Renal cortex interstitium (tissue), 11 donors: Measurements from ENCODE around the gene ATP5F1C. TPM values are rescaled to one million over a fixed set of nuclear protein-coding genes. Genes with fewer than 3 reads are reported as not detected.
"Not testable (repeated sequence)": the region's sequence is repeated elsewhere in the genome, so short reads cannot be mapped to it uniquely, and the experiment has no call there.

Source experiments
- DNase-seq, 11 donors: peaks; one replicate each; pipeline ENCODE4 v3.0.0-alpha.2; 2013; ENCODE audit warnings: low read depth in 9 of 11, low spot score in 4 of 11; ENCODE audit errors: extremely low read depth in 1 of 11
- polyA plus RNA-seq, 3 donors: library from polyadenylated mRNA; unstranded; fragments of 120-200 nt; gene quantifications; one replicate each; pipeline ENCODE4 v1.2.1, GENCODE V29; 2013; ENCODE audit not compliant: insufficient read length in 3 of 3

The ATP5F1C gene
- polyA plus RNA-seq, 3 donors: 400 to 418 (median 402) TPM

- no peak for DNase-seq
Measured at GRCh38 chr10:7768417-7768816, 19.6 kb upstream of the ATP5F1C start.

GRCh38 chr10:7773845-7774801 is 13.9 kb upstream of the ATP5F1C start:
- no peak for DNase-seq

GRCh38 chr10:7776777-7777176 is 11.2 kb upstream of the ATP5F1C start:
- no peak for DNase-seq

GRCh38 chr10:7782194-7782593 is 5.8 kb upstream of the ATP5F1C start:
- not testable (repeated sequence) for DNase-seq

GRCh38 chr10:7786430-7786829 is 1.5 kb upstream of the ATP5F1C start:
- no peak for DNase-seq

DNA sequence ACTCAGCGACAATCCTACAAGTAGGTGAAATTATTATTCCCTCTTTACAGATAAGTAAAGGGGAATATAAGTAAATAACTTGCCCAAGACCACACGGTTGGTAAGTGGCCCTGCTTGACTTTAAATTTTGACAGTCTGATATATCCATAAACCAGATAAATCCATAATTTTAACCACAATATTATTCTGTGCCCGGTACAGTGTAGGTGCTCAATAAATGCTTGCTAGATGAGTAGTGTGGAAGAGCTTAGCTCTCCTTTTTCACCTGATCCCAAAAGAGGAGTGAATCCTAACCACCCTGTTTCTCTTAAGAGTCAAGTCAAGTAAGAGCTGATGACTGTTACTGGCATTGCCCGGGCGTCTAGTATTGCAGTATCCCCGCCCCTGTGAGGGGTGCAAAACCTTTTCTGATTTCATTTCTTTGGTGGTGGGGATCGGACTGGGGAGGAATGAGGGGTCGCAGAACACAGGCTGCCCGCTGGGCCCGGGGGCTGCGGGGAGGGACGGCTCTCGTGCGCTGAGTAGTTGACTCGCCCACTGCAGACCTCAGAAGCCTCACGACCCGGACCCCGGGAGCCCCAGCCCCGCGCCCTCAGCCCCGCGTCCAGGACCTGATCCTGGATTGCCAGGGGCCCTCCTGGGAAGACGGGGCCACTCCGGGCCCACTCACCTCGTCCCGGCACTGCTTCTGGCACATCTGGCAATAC is 674 bp upstream of the ATP5F1C start:
- peak in 1 of 11 donors; percentile 1 for DNase-seq

DNA sequence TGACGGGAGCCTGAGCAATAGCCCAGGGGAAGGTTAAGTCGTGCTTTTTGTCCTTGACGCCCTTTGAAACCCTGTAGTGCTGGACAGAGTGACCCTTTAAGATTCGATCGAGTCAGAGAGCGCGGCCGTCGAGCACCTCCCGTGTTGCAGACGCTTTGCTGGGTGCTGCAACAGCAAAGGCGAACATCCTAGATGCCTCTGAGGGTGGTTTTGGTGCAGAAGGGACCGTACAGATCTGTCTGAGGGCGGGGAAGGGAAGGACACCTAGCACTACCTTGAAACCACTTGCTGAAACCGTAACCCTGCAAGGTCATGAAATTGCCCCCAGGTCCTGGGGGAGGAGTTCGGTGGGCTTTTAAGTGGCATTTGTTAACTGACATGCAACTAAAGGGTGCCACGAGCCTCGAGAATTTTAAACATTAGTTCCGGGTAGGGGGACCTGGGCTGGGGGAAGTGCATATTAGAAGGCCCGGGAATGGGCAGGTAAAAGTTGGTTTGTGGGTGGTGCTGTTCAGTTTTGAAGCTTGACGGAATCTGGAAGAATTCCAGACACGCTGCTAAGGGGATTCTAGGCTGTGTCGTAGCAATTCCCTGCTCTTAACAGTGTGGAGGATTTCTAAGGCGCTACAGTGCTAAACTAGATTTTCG is 786 bp downstream of the ATP5F1C start:
- DNase-seq: peak in 10 of 11 donors; percentile 7 to 65 (median 30)

DNA sequence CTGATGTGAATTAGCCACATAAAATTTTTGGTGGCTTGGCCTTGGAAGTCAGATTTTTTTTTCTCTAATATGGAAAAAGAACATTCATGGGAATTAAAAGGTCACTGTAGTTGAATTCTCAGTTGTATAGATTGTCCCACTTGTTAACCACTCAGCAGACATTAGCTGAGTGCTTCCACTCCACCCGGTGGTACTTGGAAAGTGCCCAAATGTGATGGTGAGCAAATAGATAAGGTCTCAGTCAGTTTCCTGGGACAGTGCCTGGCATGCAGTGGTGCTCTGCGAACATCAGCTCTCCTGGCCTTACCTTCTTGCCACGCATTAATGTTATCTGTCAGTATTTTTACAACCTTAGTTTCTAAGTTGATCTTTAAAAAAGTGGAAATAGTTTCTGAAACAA is 1.4 kb downstream of the ATP5F1C start:
- no peak for DNase-seq

DNA sequence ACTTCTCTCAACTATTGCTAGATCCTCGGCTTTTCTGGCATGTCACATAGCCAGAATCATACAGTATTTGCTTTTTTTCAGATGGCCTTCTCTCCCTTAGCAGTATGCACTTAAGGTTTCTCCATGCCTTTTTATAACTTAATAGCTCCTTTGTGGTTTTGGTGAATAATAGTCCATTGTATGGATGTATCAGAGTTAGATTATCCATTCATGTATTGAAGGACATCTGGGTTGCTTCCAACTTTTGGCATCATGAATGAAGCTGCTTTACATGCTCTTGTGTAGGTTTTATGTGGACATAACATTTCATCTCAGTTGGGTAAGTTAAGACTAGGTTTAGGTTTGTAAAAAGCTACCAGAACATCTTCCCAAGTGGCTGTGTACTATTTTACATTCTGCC is 4.6 kb downstream of the ATP5F1C start:
- DNase-seq: no peak

- no peak for DNase-seq
Measured at GRCh38 chr10:7794251-7795026, 6.5 kb downstream of the ATP5F1C start.

DNA sequence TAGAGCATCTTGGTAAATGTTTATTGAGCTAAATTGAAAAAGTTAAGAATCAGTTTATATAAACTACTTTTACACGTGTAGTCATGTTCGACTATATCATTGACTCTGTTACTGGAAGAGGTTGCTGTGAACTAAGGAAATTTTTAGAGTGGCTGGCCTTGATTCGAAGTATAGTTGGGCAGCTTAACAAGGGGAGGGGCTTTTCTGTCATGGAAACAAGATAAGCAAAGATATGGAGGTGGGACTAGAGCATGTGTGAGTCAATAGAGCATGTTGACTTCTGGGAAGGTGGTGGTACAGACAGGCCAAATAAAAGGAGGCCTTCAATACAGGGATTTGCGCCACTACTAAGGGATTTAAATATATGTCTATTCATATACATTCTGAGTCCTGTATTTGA is 7.6 kb downstream of the ATP5F1C start:
- peak in 1 of 11 donors; percentile 19 for DNase-seq

DNA sequence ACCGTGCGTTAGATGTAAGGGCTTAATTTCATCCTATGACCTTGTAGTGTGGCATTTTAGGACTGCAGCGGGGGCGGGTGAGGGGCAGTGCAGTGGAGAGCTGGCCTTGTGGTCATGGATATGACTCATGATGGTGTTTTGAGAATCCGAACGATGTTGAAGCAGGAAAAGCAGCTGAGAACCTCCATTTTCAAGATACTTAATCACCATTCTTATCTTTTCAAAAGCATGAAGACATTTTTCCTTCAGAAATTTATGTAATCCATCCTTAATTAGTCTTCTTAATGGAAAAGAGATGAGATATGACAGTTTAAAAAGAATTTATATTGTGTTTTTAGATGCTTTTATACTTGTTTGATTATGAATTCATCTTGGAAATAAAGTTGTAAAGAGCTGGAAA is 9.6 kb downstream of the ATP5F1C start:
- no peak for DNase-seq

DNA sequence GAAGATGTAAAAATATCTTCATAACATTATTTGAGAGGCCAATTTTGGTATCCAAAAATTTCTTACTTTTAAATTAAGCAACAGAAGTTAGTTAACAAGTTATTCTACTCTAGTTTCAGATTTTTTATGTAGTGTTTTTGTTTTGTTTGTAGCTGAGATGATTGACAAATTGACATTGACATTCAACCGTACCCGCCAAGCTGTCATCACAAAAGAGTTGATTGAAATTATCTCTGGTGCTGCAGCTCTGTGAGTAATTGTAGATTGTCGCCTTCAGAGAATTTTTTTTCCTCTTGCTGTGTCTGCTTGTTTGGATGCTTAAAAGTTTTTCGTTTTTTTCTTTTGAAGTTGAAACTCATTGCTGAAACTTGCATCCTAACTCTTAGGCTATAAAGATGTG is 14.6 kb downstream of the ATP5F1C start:
- no peak for DNase-seq

GRCh38 chr10:7804216-7804615 is 16.2 kb downstream of the ATP5F1C start:
- no peak for DNase-seq

- DNase-seq: no peak
Measured at GRCh38 chr10:7804741-7805140, 16.8 kb downstream of the ATP5F1C start.

- DNase-seq: no peak
Measured at GRCh38 chr10:7808686-7809267, 20.8 kb downstream of the ATP5F1C start.

- DNase-seq: no peak
Measured at GRCh38 chr10:7810443-7810842, 22.5 kb downstream of the ATP5F1C start.

GRCh38 chr10:7811000-7811399 is 23.0 kb downstream of the ATP5F1C start:
- no peak for DNase-seq

DNA sequence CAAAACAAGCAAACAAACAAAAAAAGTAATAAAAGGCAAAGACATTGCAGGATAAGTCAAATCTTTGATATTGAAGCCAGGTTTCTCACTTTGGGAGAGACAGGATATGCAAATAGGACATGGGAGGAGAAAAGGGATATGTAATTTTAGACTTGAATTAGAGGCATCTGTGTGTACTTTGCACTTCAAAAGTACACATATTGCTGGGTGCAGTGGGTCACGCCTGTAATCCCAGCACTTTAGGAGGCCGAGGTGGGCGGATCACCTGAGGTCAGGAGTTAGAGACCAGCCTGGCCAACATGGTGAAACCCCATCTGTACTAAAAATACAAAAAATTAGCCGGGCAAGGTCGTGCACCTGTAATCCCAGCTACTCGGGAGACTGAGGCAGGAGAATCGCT is 23.8 kb downstream of the ATP5F1C start:
- DNase-seq: not testable (repeated sequence)
